ACC112 (cell line): ENCODE measurements around the gene S1PR1.
"Not testable (repeated sequence)": the region's sequence is repeated elsewhere in the genome, so short reads cannot be mapped to it uniquely, and the experiment has no call there.

Source experiments
- H2AFZ ChIP-seq: fragments of 200-600 bp; sonication (generic); one replicate; pipeline ENCODE4 v1.6.0; 2017; ENCODE audit warnings: antibody characterized with exemption, low read length; ENCODE audit not compliant: unreplicated experiment
- H3K27ac ChIP-seq: fragments of 200-600 bp; sonication (generic); 2 replicates; pipeline ENCODE4 v1.5.1; 2014; ENCODE audit warnings: low read depth, mild to moderate bottlenecking, antibody characterized with exemption, low read length, moderate library complexity
- H3K27me3 ChIP-seq: fragments of 200-600 bp; sonication (generic); 2 replicates; pipeline ENCODE4 v1.6.1; 2014; ENCODE audit warnings: mild to moderate bottlenecking, antibody characterized with exemption, low read length, moderate library complexity, mixed read lengths; ENCODE audit not compliant: insufficient read depth
- H3K36me3 ChIP-seq: fragments of 200-600 bp; sonication (generic); 2 replicates; pipeline ENCODE4 v1.6.1; 2016; ENCODE audit warnings: mild to moderate bottlenecking, antibody characterized with exemption, low read length, moderate library complexity, mixed read lengths; ENCODE audit not compliant: insufficient read depth
- H3K4me1 ChIP-seq: fragments of 200-600 bp; sonication (generic); one replicate; pipeline ENCODE4 v1.6.1; 2016; ENCODE audit warnings: low read length, mixed read lengths; ENCODE audit not compliant: insufficient read depth, unreplicated experiment, control insufficient read depth
- H3K4me3 ChIP-seq: fragments of 200-600 bp; sonication (generic); 2 replicates; pipeline ENCODE4 v1.5.1; 2014; ENCODE audit warnings: mild to moderate bottlenecking, low read depth, low read length
- H3K79me2 ChIP-seq: fragments of 200-600 bp; sonication (generic); one replicate; pipeline ENCODE4 v1.6.0; 2016; ENCODE audit warnings: low read length; ENCODE audit not compliant: control insufficient read depth, unreplicated experiment, insufficient read depth

The S1PR1 gene

DNA sequence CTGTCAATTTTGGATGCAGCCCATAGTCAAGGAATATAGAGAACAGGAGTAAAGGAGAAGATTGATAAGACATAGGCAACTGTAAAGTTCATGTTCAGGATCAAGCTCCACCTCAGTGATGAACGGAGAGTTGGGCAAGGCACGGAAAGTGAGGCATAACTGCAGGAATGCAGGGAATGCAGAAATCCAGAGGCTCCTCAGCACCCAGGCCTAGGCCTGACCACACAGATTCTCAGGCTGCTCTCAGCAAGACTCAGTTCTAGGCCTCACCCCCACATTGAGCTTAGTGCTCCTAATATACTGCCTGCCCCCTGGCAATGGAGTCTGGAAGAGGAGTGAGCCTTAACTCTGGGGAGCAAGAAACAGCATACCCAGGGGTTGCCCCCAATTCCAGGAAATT, 36.3 kb upstream of the S1PR1 start:
- H3K36me3 ChIP-seq, result no peaks in the 10 kb centered on the region
- H3K79me2 ChIP-seq, result no peaks in the 10 kb centered on the region
- peaks cover 14% of the 10 kb centered on the region for H3K4me1 ChIP-seq
- no peaks in the 10 kb centered on the region for H3K27me3 ChIP-seq
- peak overlapping the region; percentile 58 for H3K27ac ChIP-seq
- peak overlapping the region; percentile 66 for H2AFZ ChIP-seq
- H3K4me3 ChIP-seq, result no peak overlapping the region

GRCh38 chr1:101203820-101204540, 32.8 kb upstream of the S1PR1 start:
- no peak overlapping the region for H3K27ac ChIP-seq

GRCh38 chr1:101205457-101205856, 31.4 kb upstream of the S1PR1 start:
- Histone ChIP-seq H3K36me3 (no peaks in the 10 kb centered on the region), H3K4me3 (no peak overlapping the region), H3K27me3 (no peaks in the 10 kb centered on the region), H2AFZ (no peak overlapping the region), H3K4me1 (peaks cover 8% of the 10 kb centered on the region), H3K27ac (no peak overlapping the region), H3K79me2 (no peaks in the 10 kb centered on the region)

More at GRCh38 chr1:101203820-101204540, 32.8 kb upstream of the S1PR1 start:
- Histone ChIP-seq H3K36me3 (no peaks in the 10 kb centered on the region), H3K27me3 (no peaks in the 10 kb centered on the region), H3K4me1 (peaks cover 14% of the 10 kb centered on the region), H3K4me3 (no peak overlapping the region), H2AFZ (no peak overlapping the region), H3K79me2 (no peaks in the 10 kb centered on the region)

GRCh38 chr1:101206139-101206538, 30.7 kb upstream of the S1PR1 start:
- not testable (repeated sequence) for H3K4me1 ChIP-seq, H3K27me3 ChIP-seq, H3K4me3 ChIP-seq, H3K36me3 ChIP-seq, H3K27ac ChIP-seq, H2AFZ ChIP-seq, H3K79me2 ChIP-seq

DNA sequence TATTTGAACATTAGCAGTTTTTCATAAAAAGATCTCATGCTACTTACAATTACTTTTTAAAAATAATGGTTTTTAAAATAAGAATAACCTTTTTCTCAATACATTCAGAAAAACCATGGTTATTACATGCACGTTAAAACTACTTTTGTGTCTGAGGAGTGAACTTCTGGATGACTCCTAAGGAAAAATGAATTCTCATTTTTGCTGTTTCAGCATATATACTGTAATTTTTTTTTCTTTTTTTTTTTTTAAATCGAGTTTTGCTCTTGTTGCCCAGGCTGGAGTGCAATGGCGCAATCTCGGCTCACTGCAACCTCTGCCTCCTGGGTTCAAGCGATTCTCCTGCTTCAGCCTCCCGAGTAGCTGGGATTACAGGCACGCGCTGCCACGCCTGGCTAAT, 29.5 kb upstream of the S1PR1 start:
- not testable (repeated sequence) for H2AFZ ChIP-seq, H3K4me3 ChIP-seq, H3K27ac ChIP-seq, H3K36me3 ChIP-seq, H3K27me3 ChIP-seq, H3K4me1 ChIP-seq, H3K79me2 ChIP-seq

DNA sequence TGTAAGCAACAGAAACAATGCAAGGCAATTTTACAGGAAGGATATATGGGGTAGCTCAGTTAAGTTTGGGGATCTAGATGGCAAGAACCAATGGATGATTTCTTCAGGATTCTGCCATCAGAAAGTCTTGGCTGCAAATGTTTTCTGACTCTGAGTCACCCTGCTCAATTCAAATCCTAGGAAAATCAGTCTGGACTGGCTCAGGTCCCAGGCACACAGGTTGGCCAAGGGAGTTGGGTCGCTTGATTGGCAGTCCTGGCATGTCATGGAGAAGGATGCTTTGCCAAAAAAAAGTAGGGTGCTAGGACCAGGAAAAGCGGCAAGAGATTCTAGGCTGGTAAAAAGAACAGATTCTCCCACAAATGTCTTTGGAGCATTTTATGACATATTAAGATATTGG, 28.9 kb upstream of the S1PR1 start:
- Histone ChIP-seq H2AFZ (no peak overlapping the region), H3K4me3 (no peak overlapping the region), H3K4me1 (no peaks in the 10 kb centered on the region), H3K27ac (no peak overlapping the region), H3K36me3 (no peaks in the 10 kb centered on the region), H3K79me2 (no peaks in the 10 kb centered on the region), H3K27me3 (no peaks in the 10 kb centered on the region)

DNA sequence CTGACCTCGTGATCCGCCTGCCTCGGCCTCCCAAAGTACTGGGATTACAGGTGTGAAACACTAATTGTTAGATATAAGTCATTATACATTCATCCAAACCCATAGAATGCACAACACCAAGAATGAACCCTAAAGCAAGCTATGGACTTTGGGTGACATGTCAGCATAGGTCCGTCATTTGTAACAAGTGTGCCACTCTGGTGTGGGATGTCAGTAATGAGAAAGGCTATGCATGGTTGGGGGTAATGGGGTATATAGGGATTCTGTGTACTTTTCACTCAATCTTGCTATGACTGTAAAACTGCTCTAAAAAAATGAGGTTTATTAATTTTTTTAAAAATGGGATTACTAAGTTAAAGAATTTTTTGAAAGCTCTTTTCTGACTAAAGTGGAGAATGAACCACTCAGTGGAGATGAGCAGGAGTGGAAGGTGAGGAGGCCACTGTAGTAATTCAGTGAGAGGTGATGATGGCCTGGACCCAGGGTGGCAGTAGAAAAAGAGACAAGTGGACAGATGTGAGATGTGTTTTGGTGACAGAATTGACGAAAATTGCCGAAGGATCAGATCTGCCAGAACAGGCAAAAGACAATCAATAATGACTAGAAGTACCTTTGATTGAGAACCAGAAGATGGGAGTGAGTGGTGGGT, 21.3 kb upstream of the S1PR1 start:
- H3K36me3 ChIP-seq, result no peaks in the 10 kb centered on the region
- no peaks in the 10 kb centered on the region for H3K4me1 ChIP-seq
- no peak overlapping the region for H3K27ac ChIP-seq
- H3K79me2 ChIP-seq, result no peaks in the 10 kb centered on the region
- H3K4me3 ChIP-seq, result no peak overlapping the region
- H2AFZ ChIP-seq, result no peak overlapping the region
- no peaks in the 10 kb centered on the region for H3K27me3 ChIP-seq

GRCh38 chr1:101216623-101217022, 20.2 kb upstream of the S1PR1 start:
- H2AFZ ChIP-seq, result no peak overlapping the region
- no peaks in the 10 kb centered on the region for H3K4me1 ChIP-seq
- H3K27me3 ChIP-seq, result no peaks in the 10 kb centered on the region
- no peaks in the 10 kb centered on the region for H3K79me2 ChIP-seq
- H3K27ac ChIP-seq, result no peak overlapping the region
- H3K36me3 ChIP-seq, result no peaks in the 10 kb centered on the region
- H3K4me3 ChIP-seq, result no peak overlapping the region

- no peak overlapping the region for H2AFZ ChIP-seq
- no peaks in the 10 kb centered on the region for H3K36me3 ChIP-seq
- H3K4me1 ChIP-seq, result no peaks in the 10 kb centered on the region
- no peaks in the 10 kb centered on the region for H3K79me2 ChIP-seq
- no peak overlapping the region for H3K27ac ChIP-seq
- no peaks in the 10 kb centered on the region for H3K27me3 ChIP-seq
- no peak overlapping the region for H3K4me3 ChIP-seq
Measured at GRCh38 chr1:101217148-101217547, 19.7 kb upstream of the S1PR1 start.

DNA sequence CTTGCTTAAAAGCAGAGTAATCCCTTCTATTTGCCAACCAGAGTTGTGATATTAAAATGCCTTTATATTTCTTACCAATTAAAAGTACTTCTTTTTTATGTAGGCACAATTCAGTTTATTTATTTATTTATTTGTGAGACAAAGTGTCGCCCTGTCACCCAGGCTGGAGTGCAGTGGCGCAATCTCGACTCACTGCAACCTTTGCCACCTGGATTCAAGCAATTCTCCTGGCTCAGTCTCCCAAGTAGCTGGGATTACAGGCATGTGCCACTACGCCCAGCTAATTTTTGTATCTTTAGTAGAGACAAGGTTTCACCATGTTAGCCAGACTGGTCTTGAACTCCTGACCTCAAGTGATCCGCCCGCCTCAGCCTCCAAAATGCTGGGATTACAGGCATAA, 17.9 kb upstream of the S1PR1 start:
- not testable (repeated sequence) for H2AFZ ChIP-seq, H3K27me3 ChIP-seq, H3K79me2 ChIP-seq, H3K4me1 ChIP-seq, H3K36me3 ChIP-seq, H3K27ac ChIP-seq, H3K4me3 ChIP-seq
